ENCODE measurements around the gene APOBEC3G. TPM values are rescaled to one million over a fixed set of nuclear protein-coding genes. Genes with fewer than 3 reads are reported as not detected.

The APOBEC3G gene
- total and polyA plus RNA-seq, 2 experiments from 2014 or later, result 1.3 to 4.6 TPM

GRCh38 chr22:39095971-39096370 is 18.9 kb downstream of the APOBEC3G start:
- no peak overlapping the region for H3K27ac ChIP-seq
- 94% methylated on average over 3 of the region's 3 CpGs for WGBS (ENCODE audit: low lambda C conversion rate, missing lambda C conversion rate)
- no peaks in the 10 kb centered on the region for H3K9me2 ChIP-seq (replicated peaks; ENCODE audit: insufficient read depth)
- H3K4me2 ChIP-seq, result no peak overlapping the region
- no peak overlapping the region for H2AFZ ChIP-seq
- no peaks in the 10 kb centered on the region for H3K36me3 ChIP-seq (replicated peaks; ENCODE audit: insufficient read depth, low read depth)
- no peak for TF ChIP-seq EZH2phosphoT487 (IDR thresholded peaks at IDR 0.05; ENCODE audit: low read depth, severe bottlenecking, unreplicated experiment)
- no peak for TF ChIP-seq EZH2 (IDR thresholded peaks at IDR 0.05; ENCODE audit: borderline replicate concordance)
- TF ChIP-seq CTCF (IDR thresholded peaks at IDR 0.05; ENCODE audit: poor library complexity), result no peak
- H3K4me1 ChIP-seq (ENCODE audit: insufficient read depth), result no peaks in the 10 kb centered on the region
- no peak overlapping the region for H3K4me3 ChIP-seq
- H3K79me2 ChIP-seq, result no peaks in the 10 kb centered on the region
- H3K9me3 ChIP-seq (ENCODE audit: low read depth), result no peaks in the 10 kb centered on the region
- H4K20me1 ChIP-seq (ENCODE audit: insufficient read depth, poor library complexity, severe bottlenecking), result no peaks in the 10 kb centered on the region
- no peaks in the 10 kb centered on the region for H3K27me3 ChIP-seq
- no peak for DNase-seq (ENCODE audit: low spot score)

GRCh38 chr22:39097098-39098020 is 20.3 kb downstream of the APOBEC3G start, which contains the start of gene APOBEC3H:
Gene APOBEC3H (plus strand): TSS chr22:39097244. CDS start chr22:39100279, 3,035 bp downstream.
- Histone ChIP-seq H3K9me2 (replicated peaks; ENCODE audit: insufficient read depth) (no peaks in the 10 kb centered on the region), H3K27me3 (no peaks in the 10 kb centered on the region), H3K4me2 (no peak within 1 kb of the TSS), H3K79me2 (no peaks in the 10 kb centered on the region), H3K27ac (no peak within 1 kb of the TSS), H4K20me1 (ENCODE audit: insufficient read depth, poor library complexity, severe bottlenecking) (no peaks in the 10 kb centered on the region), H3K4me1 (ENCODE audit: insufficient read depth) (no peaks in the 10 kb centered on the region), H3K36me3 (replicated peaks; ENCODE audit: insufficient read depth, low read depth) (no peaks in the 10 kb centered on the region), H3K9me3 (ENCODE audit: low read depth) (no peaks in the 10 kb centered on the region), H3K4me3 (no peak within 1 kb of the TSS), H2AFZ (no peak within 1 kb of the TSS)
- DNase-seq (ENCODE audit: low spot score), result no peak
- no peak for TF ChIP-seq EZH2 (IDR thresholded peaks at IDR 0.05; ENCODE audit: borderline replicate concordance)
- TF ChIP-seq CTCF (IDR thresholded peaks at IDR 0.05; ENCODE audit: poor library complexity), result no peak
- no peak for TF ChIP-seq EZH2phosphoT487 (IDR thresholded peaks at IDR 0.05; ENCODE audit: low read depth, severe bottlenecking, unreplicated experiment)
- 78% methylated on average over 9 of the region's 9 CpGs for WGBS (ENCODE audit: low lambda C conversion rate, missing lambda C conversion rate)

GRCh38 chr22:39098026-39098425 is 21.0 kb downstream of the APOBEC3G start:
- Histone ChIP-seq H3K9me2 (replicated peaks; ENCODE audit: insufficient read depth) (no peaks in the 10 kb centered on the region), H3K9me3 (ENCODE audit: low read depth) (no peaks in the 10 kb centered on the region), H3K27ac (no peak overlapping the region), H3K4me3 (no peak overlapping the region), H3K27me3 (no peaks in the 10 kb centered on the region), H2AFZ (no peak overlapping the region), H4K20me1 (ENCODE audit: insufficient read depth, poor library complexity, severe bottlenecking) (no peaks in the 10 kb centered on the region), H3K79me2 (no peaks in the 10 kb centered on the region), H3K4me1 (ENCODE audit: insufficient read depth) (no peaks in the 10 kb centered on the region), H3K36me3 (replicated peaks; ENCODE audit: insufficient read depth, low read depth) (no peaks in the 10 kb centered on the region), H3K4me2 (no peak overlapping the region)
- WGBS (ENCODE audit: low lambda C conversion rate, missing lambda C conversion rate), result 57% methylated on average over 6 of the region's 6 CpGs
- TF ChIP-seq CTCF (IDR thresholded peaks at IDR 0.05; ENCODE audit: poor library complexity) (no peak), EZH2phosphoT487 (IDR thresholded peaks at IDR 0.05; ENCODE audit: low read depth, severe bottlenecking, unreplicated experiment) (no peak), EZH2 (IDR thresholded peaks at IDR 0.05; ENCODE audit: borderline replicate concordance) (no peak)
- no peak for DNase-seq (ENCODE audit: low spot score)
